ENCODE data around the gene C1QB. TPM values are rescaled to one million over a fixed set of nuclear protein-coding genes. Genes with fewer than 3 reads are reported as not detected.

C1QB gene
- polyA plus RNA-seq, 2 of the 4 experiments (the other 2 are of a cell fraction): not detected

GRCh38 chr1:22696610-22697009 lies 43.6 kb downstream of the C1QB start:
- 69% methylated on average over 3 of the region's 3 CpGs for WGBS (ENCODE audit: missing lambda C conversion rate)
- FAIRE-seq: no peak
- POLR2A ChIA-PET: no interaction called here

GRCh38 chr1:22697980-22698379 lies 44.9 kb downstream of the C1QB start:
- DNase-seq (ENCODE audit: low read depth in 1 of 2, low spot score in 1 of 2) (no peak), FAIRE-seq (no peak), ATAC-seq (no peak)
- no peaks in the 10 kb centered on the region for H3K4me1 ChIP-seq
- no peak overlapping the region for H3K4me2 ChIP-seq
- H3K27ac ChIP-seq: no peak overlapping the region
- no peak for TF ChIP-seq NR3C1 (IDR thresholded peaks at IDR 0.05)
- POLR2A ChIA-PET: no interaction called here
- CTCF ChIA-PET: interaction anchor here (0.6 to 1.8 kb wide), 4 partner anchors 10 to 267 kb away, joined by 3 to 4 read pairs (median 4); no protein-coding TSS in a partner anchor
- WGBS (ENCODE audit: missing lambda C conversion rate): 66% methylated on average over 4 of the region's 5 CpGs
- no peaks in the 10 kb centered on the region for H3K9me3 ChIP-seq
- no peak overlapping the region for H3K4me3 ChIP-seq

More at GRCh38 chr1:22696610-22697009, 43.6 kb downstream of the C1QB start:
- DNase-seq (ENCODE audit: low read depth in 1 of 2, low spot score in 1 of 2) (no peak), ATAC-seq (no peak)
- CTCF ChIA-PET: interaction anchor here (0.7 to 1.8 kb wide), 2 partner anchors 21 to 362 kb away, joined by 3 to 4 read pairs; no protein-coding TSS in a partner anchor
- no peaks in the 10 kb centered on the region for H3K4me1 ChIP-seq
- H3K4me2 ChIP-seq: no peak overlapping the region
- no peak overlapping the region for H3K4me3 ChIP-seq
- no peaks in the 10 kb centered on the region for H3K9me3 ChIP-seq
- H3K27ac ChIP-seq: no peak overlapping the region
- TF ChIP-seq PHF8 (IDR thresholded peaks at IDR 0.05; ENCODE audit: borderline replicate concordance, low read depth): no peak
- TF ChIP-seq TFCP2L1 (CRISPR knock-in tag; IDR thresholded peaks at IDR 0.05): no peak
- no peak for TF ChIP-seq PBX3 (IDR thresholded peaks at IDR 0.05)
- no peak for TF ChIP-seq RAD21 (conservative IDR thresholded peaks at IDR 0.05 in 1 of 2, IDR thresholded peaks at IDR 0.05 in 1 of 2)
- TF ChIP-seq NFE2L2 (conservative IDR thresholded peaks at IDR 0.05; ENCODE audit: low read length): no peak
- no peak for TF ChIP-seq ZSCAN20 (CRISPR knock-in tag; IDR thresholded peaks at IDR 0.05)
- TF ChIP-seq HOXA7 (CRISPR knock-in tag; IDR thresholded peaks at IDR 0.05): no peak
- TF ChIP-seq, protein P1, sequence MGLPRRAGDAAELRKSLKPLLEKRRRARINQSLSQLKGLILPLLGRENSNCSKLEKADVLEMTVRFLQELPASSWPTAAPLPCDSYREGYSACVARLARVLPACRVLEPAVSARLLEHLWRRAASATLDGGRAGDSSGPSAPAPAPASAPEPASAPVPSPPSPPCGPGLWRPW (IDR thresholded peaks at IDR 0.05): no peak

- CTCF ChIA-PET: interaction anchor here (1.2 kb wide), 1 partner anchor 25 kb away, joined by 4 read pairs; no protein-coding TSS in a partner anchor
These were observed 46.9 kb downstream of the C1QB start for GRCh38 chr1:22699681-22700520.

More at GRCh38 chr1:22699681-22700520, 46.9 kb downstream of the C1QB start:
- WGBS (ENCODE audit: missing lambda C conversion rate): 79% methylated on average over 12 of the region's 14 CpGs
- ATAC-seq: no peak
- Histone ChIP-seq H3K4me3 (no peak overlapping the region), H3K4me1 (no peaks in the 10 kb centered on the region), H3K4me2 (no peak overlapping the region), H3K27ac (no peak overlapping the region), H3K9me3 (no peaks in the 10 kb centered on the region)
- POLR2A ChIA-PET: no interaction called here
- no peak for DNase-seq (ENCODE audit: low read depth in 1 of 2, low spot score in 1 of 2)
- no peak for TF ChIP-seq MAZ (IDR thresholded peaks at IDR 0.05; ENCODE audit: borderline replicate concordance, low read depth, low read length)
- TF ChIP-seq USF2 (IDR thresholded peaks at IDR 0.05): no peak
- no peak for TF ChIP-seq MAFK (IDR thresholded peaks at IDR 0.05; ENCODE audit: partially characterized antibody)
- no peak for TF ChIP-seq CHD2 (IDR thresholded peaks at IDR 0.05; ENCODE audit: low read length, partially characterized antibody)
- TF ChIP-seq REST (IDR thresholded peaks at IDR 0.05): no peak
- TF ChIP-seq KDM5A (IDR thresholded peaks at IDR 0.05): no peak
- no peak for TF ChIP-seq MYC (IDR thresholded peaks at IDR 0.05; ENCODE audit: borderline replicate concordance, low read length)
- no peak for TF ChIP-seq FOXS1 (CRISPR knock-in tag; IDR thresholded peaks at IDR 0.05)
- TF ChIP-seq FOSB (CRISPR knock-in tag; IDR thresholded peaks at IDR 0.05): no peak
- no peak for TF ChIP-seq SREBF2 (IDR thresholded peaks at IDR 0.05)
- TF ChIP-seq EP300 (IDR thresholded peaks at IDR 0.05): no peak
- TF ChIP-seq ESRRA (IDR thresholded peaks at IDR 0.05; ENCODE audit: borderline replicate concordance, low read length): no peak
- no peak for TF ChIP-seq HOXB5 (CRISPR knock-in tag; IDR thresholded peaks at IDR 0.05)
- no peak for TF ChIP-seq CBX8 (IDR thresholded peaks at IDR 0.05)
- TF ChIP-seq ZSCAN20 (CRISPR knock-in tag; IDR thresholded peaks at IDR 0.05): no peak
- no peak for TF ChIP-seq HMGXB4 (CRISPR knock-in tag; IDR thresholded peaks at IDR 0.05; ENCODE audit: borderline replicate concordance)
- TF ChIP-seq, protein P1 (IDR thresholded peaks at IDR 0.05): no peak
- TF ChIP-seq TFCP2L1 (CRISPR knock-in tag; IDR thresholded peaks at IDR 0.05): no peak
- FAIRE-seq: no peak
